NCI-H2081 treated with DMSO at 0.1 percent for 48 hours (cell line): ENCODE measurements around the gene BEND6.
A peak's percentile ranks its signal among the peaks of the same experiment; 100 is the strongest.

Experiments used
- DNase-seq: peaks from one replicate; lab custom pipeline; 2025; lab: John Stamatoyannopoulos, UW

BEND6 gene

DNA sequence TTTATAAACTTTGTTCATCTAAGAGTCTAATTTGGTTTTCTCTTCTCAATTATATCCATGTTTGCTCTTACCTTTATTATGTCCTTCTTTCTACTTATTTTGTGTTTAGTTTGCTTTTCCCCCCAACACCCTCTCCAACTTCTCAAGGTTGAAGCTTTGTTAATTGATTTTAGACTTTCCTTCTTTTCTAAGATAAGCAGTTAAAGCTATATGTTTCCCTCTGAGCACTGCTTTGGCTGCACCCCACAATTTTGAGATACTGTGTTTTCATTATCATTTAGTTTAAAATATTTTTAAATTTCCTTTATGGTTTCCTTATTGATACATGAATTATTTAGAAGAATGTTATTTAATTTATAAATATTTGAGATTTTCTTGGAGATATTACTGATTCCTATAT lies 13.9 kb upstream of the BEND6 start:
- no peak for DNase-seq

DNA sequence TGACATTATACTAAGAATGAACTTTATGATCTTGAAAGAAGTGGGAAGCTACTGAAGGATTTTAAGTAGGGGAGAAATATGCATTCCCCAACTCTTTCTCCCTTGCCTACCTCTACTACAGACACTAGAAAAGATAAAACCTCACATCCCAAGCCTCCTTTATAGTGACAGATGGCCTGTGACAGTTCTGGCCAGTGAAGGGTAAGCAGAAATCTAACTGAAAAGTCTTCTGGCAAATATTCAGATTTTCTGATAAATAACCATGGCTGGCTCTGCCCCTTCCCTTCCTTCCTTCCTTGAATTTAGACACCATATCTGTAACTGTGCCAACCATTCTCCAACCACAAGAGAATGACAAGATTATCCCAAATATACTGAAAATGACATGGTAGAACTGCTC lies 10.2 kb upstream of the BEND6 start:
- no peak for DNase-seq

DNA sequence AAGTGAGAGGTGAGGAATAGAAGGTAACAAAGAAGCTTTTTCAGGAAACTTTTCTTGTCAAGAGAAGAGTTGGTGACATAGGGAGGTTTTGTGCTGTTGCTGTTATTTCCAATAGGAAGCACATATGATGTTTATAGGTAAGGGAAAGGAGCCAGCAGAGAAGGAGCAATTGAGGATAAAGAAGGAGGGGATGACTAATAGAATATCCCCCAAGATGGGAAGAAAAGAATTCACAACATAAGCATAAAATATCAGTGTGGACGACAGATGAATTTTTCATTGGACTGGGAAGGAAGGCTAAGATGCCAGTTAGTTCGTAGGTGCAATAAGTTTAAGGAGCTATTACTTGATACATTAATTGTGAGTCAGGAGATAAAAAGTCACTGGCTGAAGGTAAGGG lies 8.5 kb upstream of the BEND6 start:
- DNase-seq: no peak

DNA sequence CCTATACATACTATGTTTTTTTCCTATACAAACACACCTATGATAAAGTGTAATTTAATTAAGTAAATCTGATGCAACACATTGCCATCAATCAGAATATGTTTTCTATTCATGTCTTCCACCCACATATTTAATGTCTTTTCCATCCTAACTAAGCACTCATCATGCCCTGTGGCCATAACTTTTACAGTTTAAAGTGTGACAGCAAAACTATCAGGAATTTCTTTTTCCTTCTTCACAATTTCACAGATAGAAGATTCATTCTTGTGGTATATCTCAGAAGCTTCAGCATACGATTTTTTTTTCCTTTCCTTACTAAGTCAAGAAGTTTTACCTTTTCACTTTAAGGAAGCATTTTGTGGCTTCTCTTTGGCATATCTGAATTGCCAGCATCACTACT lies 7.0 kb upstream of the BEND6 start:
- DNase-seq: no peak

DNA sequence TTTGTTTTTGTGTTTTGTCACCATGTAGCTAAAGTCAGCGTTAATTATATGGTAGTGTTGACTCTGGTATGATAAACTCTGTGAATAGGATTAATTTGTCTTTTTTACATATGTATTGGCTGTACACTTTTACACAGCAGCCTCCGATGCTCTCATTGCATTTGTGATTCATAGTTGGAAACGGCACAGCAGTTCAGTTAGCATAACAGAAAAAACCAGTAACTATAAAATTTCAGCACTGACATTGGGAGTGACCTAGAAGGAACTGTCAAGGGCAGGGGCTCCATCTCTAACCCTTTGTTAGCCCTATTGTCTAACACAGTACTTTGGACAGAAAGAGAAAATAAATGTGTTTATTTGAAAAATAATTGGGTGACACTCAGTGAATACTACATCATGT lies 5.6 kb upstream of the BEND6 start:
- DNase-seq: no peak

DNA sequence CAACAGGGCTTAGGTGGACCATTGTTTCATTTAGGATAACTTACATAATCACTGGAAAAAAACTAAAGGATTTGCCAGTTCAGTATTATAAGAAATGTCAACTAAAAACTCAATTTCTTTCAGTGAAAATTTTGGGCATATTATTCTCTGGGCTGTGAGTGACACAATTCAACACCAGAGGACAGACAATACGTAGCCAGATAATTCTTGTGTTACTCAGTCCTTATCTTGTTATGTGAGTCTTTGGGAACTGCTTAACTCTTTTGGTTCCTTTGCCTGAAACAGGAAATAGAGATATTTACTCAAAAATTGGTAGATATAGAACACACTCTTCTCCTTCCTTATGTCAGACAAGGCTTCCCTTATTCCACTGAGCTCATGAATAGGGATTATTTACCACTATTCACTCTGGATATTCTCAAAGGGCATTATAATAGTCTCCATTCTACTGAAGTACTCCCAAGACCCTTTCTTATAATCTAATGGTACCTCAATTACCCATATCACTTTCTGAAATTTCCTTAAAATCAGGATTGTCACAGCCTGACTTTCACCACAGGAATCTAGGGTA lies 4.9 kb upstream of the BEND6 start:
- DNase-seq: no peak

DNA sequence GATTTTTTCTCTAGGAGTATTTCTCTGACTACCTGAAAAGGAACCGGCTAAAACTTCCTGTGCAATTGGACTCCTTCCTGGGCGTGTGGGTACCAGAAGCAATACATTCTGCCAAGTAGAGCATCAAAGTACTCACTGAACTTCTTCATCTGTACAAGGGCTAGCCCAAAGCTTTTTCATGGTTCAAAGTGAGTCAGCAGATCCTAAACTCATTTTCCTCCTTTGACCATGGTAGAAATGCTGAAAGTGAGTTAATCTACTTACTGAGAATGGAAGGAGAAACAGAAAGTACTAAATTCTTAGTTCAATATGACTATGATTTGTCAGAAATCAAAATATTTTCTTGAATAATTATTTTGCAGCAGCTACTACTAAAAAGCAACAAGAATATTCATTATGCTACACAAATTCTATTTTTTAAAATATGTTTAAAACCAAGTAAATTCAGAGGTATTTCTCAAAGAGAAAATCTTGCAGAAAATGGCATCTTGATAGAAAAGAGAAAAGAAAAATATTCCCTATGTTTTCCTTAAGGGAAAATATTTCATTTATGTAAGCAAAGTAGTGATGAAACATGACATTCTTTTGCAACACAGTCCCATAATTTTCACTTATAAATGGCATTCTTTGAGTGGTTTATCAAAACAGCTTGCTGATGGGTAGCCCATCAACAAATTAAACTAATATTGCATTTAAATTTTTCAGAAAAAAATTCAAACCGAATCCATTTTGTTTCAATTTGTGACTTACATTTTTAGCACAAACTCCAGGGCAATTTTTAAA lies 3.7 kb upstream of the BEND6 start:
- no peak for DNase-seq

DNA sequence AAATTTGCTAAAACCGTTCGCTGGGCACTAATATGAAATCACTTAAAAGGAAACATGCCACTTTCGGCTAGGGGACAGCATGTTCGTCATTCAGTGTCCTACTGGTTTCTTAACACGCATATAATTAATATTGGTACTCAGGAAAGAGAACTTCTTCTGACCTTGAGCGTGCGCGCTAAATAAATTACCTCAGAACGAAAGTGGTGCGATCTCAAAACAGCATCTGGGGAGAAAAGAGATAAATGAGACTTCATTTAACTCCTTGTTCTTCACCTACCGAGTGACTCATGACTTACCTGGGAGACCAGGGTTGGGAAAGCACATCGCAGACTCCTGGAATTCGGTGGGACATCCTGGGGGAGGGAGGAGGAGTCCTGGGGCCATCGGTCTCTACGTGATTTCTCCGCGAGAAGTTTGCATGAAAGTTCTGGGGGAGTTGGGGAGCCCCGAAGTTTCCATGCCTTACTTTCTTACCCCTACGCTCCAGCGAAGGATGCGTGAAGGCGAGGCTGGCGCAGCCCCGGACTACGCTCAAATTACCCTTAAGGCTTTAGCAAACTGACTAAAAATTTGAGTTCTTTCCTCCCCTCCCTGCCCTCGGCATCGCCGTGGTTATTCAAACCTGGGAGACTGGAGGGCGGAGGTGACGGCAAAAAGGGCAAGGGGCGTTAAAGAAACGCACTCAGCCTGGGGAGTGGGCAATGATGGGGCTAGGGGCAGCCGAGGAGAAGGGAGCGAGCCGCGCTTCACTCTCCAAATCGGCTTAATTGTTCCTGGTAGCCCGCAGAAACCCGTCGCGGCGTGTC lies 1.1 kb upstream of the BEND6 start:
- no peak for DNase-seq

DNA sequence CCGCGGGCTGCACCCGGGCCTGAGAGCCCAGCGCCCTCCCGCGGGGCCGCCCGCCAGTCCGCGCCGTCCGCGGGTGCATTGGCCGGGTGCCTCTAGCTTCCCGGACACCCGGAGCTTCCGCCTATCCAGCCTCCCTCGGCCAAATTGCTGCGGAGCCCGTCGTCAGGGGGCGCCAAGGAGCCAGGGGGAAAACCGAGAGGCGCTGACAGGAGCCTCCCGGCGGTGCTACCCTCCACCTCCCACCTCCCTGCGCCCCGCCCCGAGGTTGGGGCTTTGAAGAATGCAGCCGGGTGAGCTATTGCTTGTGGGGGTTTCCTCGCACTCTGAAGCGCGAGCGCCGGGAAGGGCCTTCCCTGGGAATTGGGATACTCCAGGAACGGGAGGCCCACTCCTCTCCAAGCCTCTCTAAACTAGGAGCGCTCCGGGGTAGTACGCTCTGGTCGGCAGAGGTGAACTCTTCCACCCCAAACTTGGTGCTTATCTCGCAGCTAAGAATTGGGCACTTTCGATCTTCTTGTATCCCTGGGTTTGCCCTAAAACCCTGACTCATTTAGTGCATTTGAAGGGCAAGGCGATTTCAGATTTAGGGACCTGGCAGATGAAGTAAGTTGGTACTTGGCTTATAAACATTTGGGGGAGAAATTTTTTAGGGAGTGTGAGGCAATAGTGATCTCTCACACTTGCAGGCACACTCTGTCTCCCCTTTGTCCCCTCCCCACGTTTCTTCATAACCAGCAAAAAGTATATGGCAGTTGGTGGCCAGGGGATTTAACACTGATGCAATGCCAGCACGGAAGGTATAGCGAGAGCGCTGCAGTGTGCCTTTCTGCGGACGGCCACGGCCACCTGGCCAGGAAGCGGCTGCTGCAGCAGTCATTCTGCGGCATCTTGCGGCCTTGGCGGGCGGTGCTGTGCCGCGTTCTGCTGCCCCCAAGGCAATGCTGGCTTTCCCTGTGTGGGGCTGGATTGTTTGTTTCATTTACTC lies 556 bp downstream of the BEND6 start:
- peak; percentile 53 for DNase-seq

DNA sequence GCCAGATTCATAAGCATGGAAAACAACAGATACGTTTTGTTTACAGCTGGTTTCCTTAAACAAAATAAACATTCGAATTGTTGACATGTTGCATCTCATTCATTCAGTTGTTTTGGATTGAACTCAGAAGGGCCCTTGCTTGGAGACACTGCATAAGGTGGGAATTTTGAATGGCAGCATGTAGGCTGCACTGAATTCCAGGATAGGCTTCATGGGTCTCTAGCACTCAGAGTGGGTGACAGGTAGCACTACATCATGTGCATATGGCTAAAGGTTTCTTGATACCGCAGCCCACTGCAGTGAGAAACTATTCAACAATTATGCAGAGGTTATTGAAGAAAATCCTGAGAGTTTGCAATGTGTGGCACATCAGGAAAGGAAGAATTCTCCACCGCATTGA lies 1.6 kb downstream of the BEND6 start:
- no peak for DNase-seq

DNA sequence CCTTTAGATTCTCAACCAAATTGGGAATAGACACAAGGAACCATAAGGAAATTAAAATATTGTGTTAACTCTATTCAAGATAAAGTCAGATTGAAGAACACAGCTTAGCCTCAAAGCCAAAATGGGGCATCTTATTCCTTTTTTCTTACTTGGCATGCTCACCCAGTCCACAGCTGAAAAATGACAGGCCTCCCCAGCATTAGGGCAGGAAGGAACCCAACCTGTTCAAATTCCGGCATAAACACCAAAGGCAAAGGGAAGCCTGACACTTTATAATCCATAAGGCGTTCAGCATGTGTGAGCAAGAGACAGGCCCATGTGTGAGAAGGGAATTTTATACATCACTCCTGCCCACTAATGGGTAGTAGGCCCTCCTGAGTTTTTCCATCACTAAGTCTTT lies 2.9 kb downstream of the BEND6 start:
- DNase-seq: no peak

DNA sequence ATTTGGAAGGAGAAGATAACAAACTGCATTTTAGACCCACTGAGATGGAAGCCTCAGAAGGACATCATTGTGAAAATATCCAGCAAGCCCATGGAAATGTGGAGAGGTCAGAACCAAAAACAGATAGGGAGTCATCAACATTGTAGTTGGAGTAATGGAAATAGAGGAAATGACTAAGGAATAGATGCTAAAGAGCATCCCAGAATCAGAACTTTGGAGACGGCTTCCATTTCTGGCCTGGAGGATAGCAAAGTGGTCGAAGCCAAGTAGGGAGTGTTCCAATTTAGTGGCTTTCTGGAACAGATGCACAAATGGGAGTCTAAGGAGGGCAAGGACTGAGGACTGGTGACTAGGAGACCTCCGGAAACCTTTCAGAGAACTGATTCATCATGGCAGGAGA lies 3.6 kb downstream of the BEND6 start:
- DNase-seq: no peak

DNA sequence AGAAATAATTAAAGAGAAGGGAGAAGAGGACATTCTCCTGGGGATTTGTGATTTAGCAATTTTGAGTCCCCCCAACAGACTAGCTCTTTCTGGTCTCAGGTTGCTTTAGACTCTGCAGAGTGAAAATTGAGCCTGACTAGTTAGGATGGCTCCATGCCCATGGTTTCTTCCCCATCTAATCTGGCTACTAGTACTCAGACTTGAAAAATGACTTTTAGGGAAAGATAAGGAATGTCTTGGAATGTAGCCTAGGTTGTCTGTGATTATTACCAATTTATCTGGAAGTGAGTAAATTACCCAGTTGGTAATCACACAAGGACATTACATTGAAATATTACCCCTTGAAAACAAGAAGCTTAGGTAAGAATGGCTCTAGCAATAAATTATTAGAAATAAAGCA lies 4.2 kb downstream of the BEND6 start:
- DNase-seq: no peak

DNA sequence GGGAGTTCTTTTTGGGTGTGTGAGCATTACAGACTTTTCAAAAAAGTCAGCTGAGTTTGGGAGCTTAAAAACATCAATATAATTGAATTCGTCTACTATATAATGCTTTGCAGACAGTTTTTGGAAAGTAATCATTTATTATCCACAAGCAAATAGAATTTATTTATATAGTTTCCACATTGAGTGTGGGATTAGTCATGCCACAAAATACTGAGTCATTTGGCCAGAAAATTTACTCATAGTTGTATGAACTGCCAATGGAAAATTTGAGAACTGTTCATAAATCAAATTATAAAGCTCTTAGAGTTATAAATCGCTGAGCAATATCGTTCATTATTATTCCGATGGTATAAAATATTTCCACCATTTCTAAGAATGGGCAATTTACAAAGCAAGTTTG lies 5.0 kb downstream of the BEND6 start:
- DNase-seq: no peak

DNA sequence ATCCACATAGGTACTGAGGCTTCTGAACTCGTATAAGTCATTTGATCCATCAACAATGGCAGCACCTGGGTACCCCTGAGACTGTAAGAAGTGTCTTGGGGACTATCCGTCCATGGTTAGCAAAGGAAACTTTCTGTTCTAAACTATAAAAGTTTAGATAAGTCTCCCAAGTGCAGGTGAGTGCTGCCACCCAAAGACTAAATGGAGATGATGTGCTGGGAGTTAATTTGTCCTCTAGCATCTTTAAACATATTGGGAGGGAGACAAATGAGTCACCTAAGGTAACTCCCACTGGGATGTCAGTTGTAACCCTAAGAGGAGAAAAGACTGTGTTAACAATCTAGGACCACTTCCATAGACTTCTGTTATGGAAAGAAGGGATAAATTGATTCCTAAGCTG lies 6.2 kb downstream of the BEND6 start:
- DNase-seq: no peak

DNA sequence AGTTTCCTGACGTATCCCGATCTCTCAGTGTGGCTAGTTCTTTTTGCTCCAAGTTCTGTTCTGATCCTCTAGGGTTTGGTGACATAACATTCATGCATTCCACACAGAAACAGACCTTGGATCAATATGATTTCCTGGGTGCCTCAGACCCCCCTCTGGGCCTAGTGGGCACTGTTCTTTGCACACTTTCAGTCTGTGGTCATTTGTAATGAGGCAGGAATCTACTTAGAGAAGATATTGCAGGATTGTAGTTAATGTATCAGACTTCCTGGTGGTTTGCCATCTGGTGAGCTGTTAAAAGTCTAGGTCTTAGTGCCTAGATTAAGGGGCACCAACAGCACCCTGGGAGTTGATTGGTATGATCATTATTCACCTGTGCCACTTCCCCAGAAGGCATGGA lies 7.5 kb downstream of the BEND6 start:
- no peak for DNase-seq

DNA sequence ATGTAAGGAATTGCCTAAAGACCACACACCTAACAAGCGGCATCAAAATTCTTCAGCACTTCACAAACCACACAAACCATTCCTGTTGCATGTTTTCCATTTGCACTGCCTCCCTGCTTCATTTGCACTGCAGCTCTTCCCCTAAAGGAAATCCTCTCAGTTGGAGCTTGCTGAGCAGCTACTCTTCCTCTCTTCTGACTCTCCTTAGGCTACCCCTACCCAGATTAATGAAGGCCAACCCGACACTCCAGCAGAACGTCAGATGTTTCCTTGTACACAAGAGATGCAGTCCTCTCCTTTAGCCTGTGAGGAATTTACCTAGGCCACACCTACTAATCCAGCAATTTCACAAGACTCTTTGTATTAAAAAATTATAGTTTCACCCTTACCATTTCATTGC lies 8.1 kb downstream of the BEND6 start:
- no peak for DNase-seq

DNA sequence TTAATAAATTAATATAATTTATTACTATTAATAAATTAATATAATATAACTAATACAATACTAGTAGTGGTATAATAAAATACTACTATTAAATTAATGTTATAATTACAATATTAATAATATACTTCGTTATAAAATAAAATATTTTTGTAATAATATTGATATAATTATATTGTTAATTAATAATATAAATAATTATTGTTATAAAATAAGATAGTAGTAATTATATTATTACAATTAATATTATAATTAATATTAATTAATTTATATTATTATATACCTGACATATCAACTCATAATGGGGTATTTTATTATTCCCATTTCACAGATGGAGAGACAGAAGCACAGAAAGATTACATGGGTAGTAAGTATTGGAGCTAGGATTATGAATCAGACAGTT lies 8.9 kb downstream of the BEND6 start:
- DNase-seq: no peak

DNA sequence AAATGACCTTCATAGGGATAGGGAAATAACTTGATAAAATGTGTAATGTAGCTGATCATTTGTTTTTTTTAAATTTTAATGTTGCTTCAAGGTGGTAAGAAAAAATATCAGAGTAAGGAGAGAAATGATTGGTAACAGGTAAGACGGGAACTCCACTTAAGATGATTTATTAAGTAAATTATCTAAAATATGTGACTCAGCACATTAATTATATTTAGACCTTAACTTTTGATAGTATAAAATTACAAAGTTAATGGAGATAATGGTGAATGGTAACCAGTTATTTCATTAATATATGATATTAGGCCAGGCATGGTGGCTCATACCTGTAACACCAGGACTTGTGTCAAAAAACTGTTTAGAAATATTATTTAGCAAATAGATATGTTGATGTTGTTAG lies 10.2 kb downstream of the BEND6 start:
- no peak for DNase-seq

DNA sequence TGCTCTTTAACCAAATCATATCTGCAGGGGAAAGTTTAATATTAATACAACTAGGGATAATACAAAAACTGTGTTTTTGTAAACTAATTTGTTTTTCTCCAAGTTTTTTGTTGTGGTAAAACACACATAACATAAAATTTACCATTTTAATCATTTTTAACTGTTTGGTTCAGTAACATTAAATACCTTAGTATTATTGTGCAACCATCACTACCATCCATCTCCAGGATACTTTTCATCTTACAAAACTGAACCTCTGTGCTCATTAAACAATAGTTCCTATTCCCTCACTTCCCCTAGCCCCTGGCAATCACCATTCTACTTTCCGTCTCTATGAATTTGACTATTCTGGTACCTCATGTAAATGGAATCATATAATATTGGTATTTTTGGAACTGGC lies 15.9 kb downstream of the BEND6 start:
- no peak for DNase-seq

DNA sequence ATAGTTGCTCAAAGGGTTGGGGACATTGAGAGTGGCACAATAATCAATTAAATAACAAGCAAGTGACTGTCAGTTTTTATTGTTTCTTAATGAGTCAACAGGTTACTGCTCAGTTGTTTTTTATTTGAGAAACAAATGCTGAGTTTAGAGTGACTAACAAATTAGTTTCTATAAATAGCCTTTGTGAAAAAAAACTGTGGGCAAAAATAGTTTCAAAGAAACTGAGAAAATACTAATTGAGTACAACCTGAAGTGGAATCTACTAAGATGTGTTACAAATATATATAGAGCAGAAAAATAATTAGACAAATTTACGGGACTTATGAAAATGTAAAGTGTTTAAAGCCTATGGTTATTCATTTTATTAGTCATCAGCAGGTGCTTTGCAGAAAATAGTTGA lies 22.3 kb downstream of the BEND6 start:
- no peak for DNase-seq

DNA sequence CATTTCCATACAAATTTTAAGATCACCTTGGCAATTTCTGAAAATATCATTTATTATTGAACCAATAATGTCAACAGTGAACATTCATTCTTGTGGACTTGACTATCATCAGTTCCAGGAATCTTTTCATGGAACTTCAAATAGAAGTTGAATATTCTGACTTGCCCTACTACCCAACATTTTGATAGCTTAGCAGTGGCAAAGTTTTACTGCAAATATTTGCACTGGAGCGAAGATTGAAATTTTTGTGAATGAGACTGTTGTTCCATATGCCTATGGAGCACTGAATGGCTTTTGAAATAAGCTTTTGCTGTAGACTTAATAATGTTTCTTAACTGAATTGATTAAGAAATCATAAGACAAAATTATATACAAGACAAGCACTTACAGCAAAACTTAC lies 23.6 kb downstream of the BEND6 start:
- no peak for DNase-seq
